HCT116 (cell line): ENCODE measurements around the gene SELENOS. TPM values are rescaled to one million over a fixed set of nuclear protein-coding genes. Genes with fewer than 3 reads are reported as not detected.

Experiments used
- ATAC-seq: fragments of 200-7000 bp; cut with Tn5 transposase; 2 replicates; pipeline ENCODE4 v1.9.1; 2020; ENCODE audit warnings: mild to moderate bottlenecking, moderate library complexity
- BruUV-seq: library from RNA; stranded (reverse); fragments of 400-500 nt; replicated peaks from 2 replicates; lab custom pipeline; 2021; lab: Mats Ljungman, UMichigan
- CTCF ChIA-PET: fragments of 300-600 bp; sonication (Branson Sonifier 250); formaldehyde crosslinking; loops from one replicate; lab custom pipeline; 2021; ENCODE audit warnings: antibody characterized with exemption; lab: Charles Lee
- POLR2A ChIA-PET: fragments of 300-600, 350-600 bp; sonication (Branson Sonifier 250); formaldehyde crosslinking; loops from one replicate; lab custom pipeline; 2021; ENCODE audit warnings: antibody characterized with exemption; lab: Charles Lee
- RAD21 ChIA-PET, 2 experiments: fragments of 300-600 bp; sonication (Branson Sonifier 250); formaldehyde crosslinking; loops; one replicate each; lab custom pipeline; 2023; ENCODE audit warnings: low total read pairs in 2 of 2; ENCODE audit not compliant: uncharacterized antibody in 2 of 2, unreplicated experiment in 2 of 2, low non-redundant PET in 1 of 2; lab: Charles Lee
- DNase-seq: peaks from one replicate; pipeline ENCODE4 v3.0.0-alpha.2; 2010; ENCODE audit warnings: low read depth, low spot score
- H2AFZ ChIP-seq: fragments of 200-600 bp; shearing (Covaris generic), sonication (generic); 2 replicates; pipeline ENCODE4 v1.6.1; 2017; ENCODE audit warnings: low read depth, mixed run types, mixed read lengths, antibody characterized with exemption, low read length; ENCODE audit not compliant: poor library complexity, severe bottlenecking
- H3K27ac ChIP-seq: 2 replicates; pipeline ENCODE4 v1.5.1; 2012; ENCODE audit warnings: low read depth, low read length
- H3K27me3 ChIP-seq: fragments of 200-600 bp; sonication (generic); 2 replicates; pipeline ENCODE4 v1.6.1; 2016; ENCODE audit warnings: mixed run types, low read length, mixed read lengths; ENCODE audit not compliant: insufficient read depth
- H3K36me3 ChIP-seq, 2 experiments: fragments of 200-500 bp in 1 of 2; fragments of 200-600 bp in 1 of 2; sonication (Bioruptor generic) in 1 of 2; sonication (generic) in 1 of 2; 2 replicates each; pipeline versions ENCODE4 v1.5.1 to v1.6.1; 2014 to 2016; ENCODE audit warnings: low read length in 2 of 2, inconsistent platforms in 1 of 2, mixed read lengths in 1 of 2, mixed run types in 1 of 2; ENCODE audit not compliant: insufficient read depth in 2 of 2, control insufficient read depth in 1 of 2
- H3K4me1 ChIP-seq, 2 experiments: fragments of 200-600 bp in 1 of 2; sonication (generic) in 1 of 2; 2 replicates each; pipeline versions ENCODE4 v1.5.1 to v1.6.1; 2012 to 2017; ENCODE audit warnings: low read length in 2 of 2, inconsistent platforms in 1 of 2, mild to moderate bottlenecking in 1 of 2, mixed read lengths in 1 of 2, mixed run types in 1 of 2, moderate library complexity in 1 of 2; ENCODE audit not compliant: insufficient read depth in 2 of 2, control insufficient read depth in 1 of 2
- H3K4me2 ChIP-seq: fragments of 200-600 bp; sonication (generic); 2 replicates; pipeline ENCODE4 v1.6.1; 2017; ENCODE audit warnings: mixed run types, low read length, mixed read lengths
- H3K4me3 ChIP-seq, 2 experiments: fragments of 200-600 bp in 1 of 2; sonication (generic) in 1 of 2; replicated peaks in 1 of 2; 2 replicates each; pipeline ENCODE4 v1.5.1; 2011 to 2016; ENCODE audit warnings: low read length in 2 of 2, control low read depth in 1 of 2, low read depth in 1 of 2, mild to moderate bottlenecking in 1 of 2, mixed read lengths in 1 of 2, mixed run types in 1 of 2
- H3K79me2 ChIP-seq: fragments of 200-600 bp; sonication (generic); 2 replicates; pipeline ENCODE4 v1.6.1; 2017; ENCODE audit warnings: mild to moderate bottlenecking, mixed run types, low read length, moderate library complexity, mixed read lengths; ENCODE audit not compliant: insufficient read depth
- H3K9ac ChIP-seq: fragments of 200-600 bp; sonication (generic); 2 replicates; pipeline ENCODE4 v1.6.1; 2016; ENCODE audit warnings: low read length, mixed read lengths
- H3K9me2 ChIP-seq: fragments of 200-600 bp; sonication (generic), shearing (Covaris generic); 2 replicates; pipeline ENCODE4 v1.6.1; 2017; ENCODE audit warnings: mixed run types, mild to moderate bottlenecking, moderate library complexity; ENCODE audit not compliant: insufficient read depth
- H3K9me3 ChIP-seq, 2 experiments: fragments of 200-500 bp in 1 of 2; fragments of 200-600 bp in 1 of 2; sonication (Bioruptor generic) in 1 of 2; sonication (generic) in 1 of 2; 2 replicates each; pipeline ENCODE4 v1.6.1; 2014 to 2017; ENCODE audit warnings: low read length in 2 of 2, mixed read lengths in 2 of 2, inconsistent platforms in 1 of 2, low read depth in 1 of 2, mild to moderate bottlenecking in 1 of 2, mixed run types in 1 of 2, moderate library complexity in 1 of 2; ENCODE audit not compliant: control insufficient read depth in 1 of 2, insufficient read depth in 1 of 2
- H4K20me1 ChIP-seq: fragments of 200-600 bp; sonication (generic), shearing (Covaris generic); 2 replicates; pipeline ENCODE4 v1.6.1; 2017; ENCODE audit warnings: mixed run types, mild to moderate bottlenecking, moderate library complexity; ENCODE audit not compliant: insufficient read depth
- EGR1 ChIP-seq: IDR thresholded peaks from 2 replicates; pipeline ENCODE4 v1.6.1; 2012; ENCODE audit warnings: low read depth
- ELF1 ChIP-seq: IDR thresholded peaks from 2 replicates; pipeline ENCODE4 v1.6.1; 2012; ENCODE audit warnings: low read depth, borderline replicate concordance
- EZH2phosphoT487 ChIP-seq: fragments of 200-600 bp; IDR thresholded peaks from 2 replicates; pipeline ENCODE4 v1.6.1; 2018; ENCODE audit warnings: antibody characterized with exemption, borderline replicate concordance
- POLR2AphosphoS5 ChIP-seq: IDR thresholded peaks from 2 replicates; pipeline ENCODE4 v1.6.1; 2011; ENCODE audit warnings: mild to moderate bottlenecking, low read depth, low read length, moderate library complexity
- SP1 ChIP-seq: IDR thresholded peaks from 2 replicates; pipeline ENCODE4 v1.6.1; 2012; ENCODE audit warnings: low read depth
- SRF ChIP-seq: IDR thresholded peaks from 2 replicates; pipeline ENCODE4 v1.6.1; 2012; ENCODE audit warnings: low read depth
- intact Hi-C: fragments of 100-400 bp; cut with micrococcal nuclease; formaldehyde crosslinking; loops from 2 replicates; pipeline ENCODE4 v1.10.0; 2022
- total RNA-seq: library from RNA; stranded (reverse); gene quantifications from one replicate; pipeline ENCODE4 v1.2.1, GENCODE V29; 2021; ENCODE audit not compliant: unreplicated experiment
- TF ChIP-seq, protein P1 (sequence below): IDR thresholded peaks from 2 replicates; pipeline ENCODE4 v1.6.1; 2011; ENCODE audit warnings: mild to moderate bottlenecking, low read length, moderate library complexity; ENCODE audit not compliant: insufficient replicate concordance; ENCODE audit errors: extremely low read depth
- TF ChIP-seq, protein P2 (sequence below), 3 experiments: fragments of 200-600 bp in 1 of 3; sonication (generic) in 1 of 3; IDR thresholded peaks in 2 of 3; conservative IDR thresholded peaks in 1 of 3; 2 replicates each; pipeline ENCODE4 v1.5.1; 2012 to 2017; ENCODE audit warnings: low read depth in 2 of 3, low read length in 2 of 3, antibody characterized with exemption in 1 of 3, borderline replicate concordance in 1 of 3, control low read depth in 1 of 3, mild to moderate bottlenecking in 1 of 3, mixed read lengths in 1 of 3, mixed run types in 1 of 3, moderate library complexity in 1 of 3; ENCODE audit not compliant: insufficient read depth in 1 of 3
- TF ChIP-seq, protein P3 (sequence below): IDR thresholded peaks from 2 replicates; pipeline ENCODE4 v1.6.1; 2012

The SELENOS gene
- total RNA-seq, 1 experiment from 2014 or later: 45.6 TPM

DNA sequence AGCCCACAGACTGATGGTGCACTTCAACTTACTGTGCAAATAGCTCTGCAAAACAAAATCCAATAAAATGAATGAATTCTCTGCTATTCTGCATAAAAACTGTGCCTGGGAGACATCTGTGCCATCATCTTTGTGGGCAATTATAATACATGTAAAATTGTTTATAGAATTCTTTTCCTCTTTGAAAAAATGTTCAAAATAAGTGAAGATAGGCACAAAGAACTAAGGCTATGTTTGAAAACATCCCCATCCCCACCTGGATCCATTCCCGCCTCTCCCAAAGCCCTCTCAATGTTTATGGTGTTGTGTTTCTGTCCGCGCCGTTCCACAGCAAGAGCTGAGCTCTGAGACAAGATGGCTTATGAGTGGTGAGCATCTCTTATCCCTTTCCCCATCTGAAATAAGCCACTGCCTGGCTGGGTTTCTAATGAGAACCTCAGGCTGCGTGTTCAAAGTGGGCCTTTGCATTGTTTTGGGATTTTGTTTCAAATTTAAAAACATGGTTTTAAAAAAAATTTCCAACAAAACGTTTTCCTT lies 40.1 kb upstream of the SELENOS start:
- no peak overlapping the region for H3K4me2 ChIP-seq
- ChIA-PET RAD21 (no interaction called here), CTCF (no interaction called here), POLR2A (no interaction called here)
- no peak overlapping the region for H2AFZ ChIP-seq
- H4K20me1 ChIP-seq: no peaks in the 10 kb centered on the region
- H3K4me3 ChIP-seq: no peak overlapping the region
- H3K27ac ChIP-seq: no peak overlapping the region
- BruUV-seq: no TSS peak
- no peak for DNase-seq
- TF ChIP-seq EZH2phosphoT487 (no peak), SRF (no peak), EGR1 (no peak), SP1 (no peak), POLR2AphosphoS5 (no peak), ELF1 (no peak)
- TF ChIP-seq, protein P1, sequence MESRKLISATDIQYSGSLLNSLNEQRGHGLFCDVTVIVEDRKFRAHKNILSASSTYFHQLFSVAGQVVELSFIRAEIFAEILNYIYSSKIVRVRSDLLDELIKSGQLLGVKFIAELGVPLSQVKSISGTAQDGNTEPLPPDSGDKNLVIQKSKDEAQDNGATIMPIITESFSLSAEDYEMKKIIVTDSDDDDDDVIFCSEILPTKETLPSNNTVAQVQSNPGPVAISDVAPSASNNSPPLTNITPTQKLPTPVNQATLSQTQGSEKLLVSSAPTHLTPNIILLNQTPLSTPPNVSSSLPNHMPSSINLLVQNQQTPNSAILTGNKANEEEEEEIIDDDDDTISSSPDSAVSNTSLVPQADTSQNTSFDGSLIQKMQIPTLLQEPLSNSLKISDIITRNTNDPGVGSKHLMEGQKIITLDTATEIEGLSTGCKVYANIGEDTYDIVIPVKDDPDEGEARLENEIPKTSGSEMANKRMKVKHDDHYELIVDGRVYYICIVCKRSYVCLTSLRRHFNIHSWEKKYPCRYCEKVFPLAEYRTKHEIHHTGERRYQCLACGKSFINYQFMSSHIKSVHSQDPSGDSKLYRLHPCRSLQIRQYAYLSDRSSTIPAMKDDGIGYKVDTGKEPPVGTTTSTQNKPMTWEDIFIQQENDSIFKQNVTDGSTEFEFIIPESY: no peak
- TF ChIP-seq, protein P2, sequence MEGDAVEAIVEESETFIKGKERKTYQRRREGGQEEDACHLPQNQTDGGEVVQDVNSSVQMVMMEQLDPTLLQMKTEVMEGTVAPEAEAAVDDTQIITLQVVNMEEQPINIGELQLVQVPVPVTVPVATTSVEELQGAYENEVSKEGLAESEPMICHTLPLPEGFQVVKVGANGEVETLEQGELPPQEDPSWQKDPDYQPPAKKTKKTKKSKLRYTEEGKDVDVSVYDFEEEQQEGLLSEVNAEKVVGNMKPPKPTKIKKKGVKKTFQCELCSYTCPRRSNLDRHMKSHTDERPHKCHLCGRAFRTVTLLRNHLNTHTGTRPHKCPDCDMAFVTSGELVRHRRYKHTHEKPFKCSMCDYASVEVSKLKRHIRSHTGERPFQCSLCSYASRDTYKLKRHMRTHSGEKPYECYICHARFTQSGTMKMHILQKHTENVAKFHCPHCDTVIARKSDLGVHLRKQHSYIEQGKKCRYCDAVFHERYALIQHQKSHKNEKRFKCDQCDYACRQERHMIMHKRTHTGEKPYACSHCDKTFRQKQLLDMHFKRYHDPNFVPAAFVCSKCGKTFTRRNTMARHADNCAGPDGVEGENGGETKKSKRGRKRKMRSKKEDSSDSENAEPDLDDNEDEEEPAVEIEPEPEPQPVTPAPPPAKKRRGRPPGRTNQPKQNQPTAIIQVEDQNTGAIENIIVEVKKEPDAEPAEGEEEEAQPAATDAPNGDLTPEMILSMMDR (IDR thresholded peaks at IDR 0.05 in 2 of 3, conservative IDR thresholded peaks at IDR 0.05 in 1 of 3; ENCODE audit: borderline replicate concordance in 1 of 3, insufficient read depth in 1 of 3, low read depth in 2 of 3, low read length in 2 of 3): no peak
- TF ChIP-seq, protein P3, sequence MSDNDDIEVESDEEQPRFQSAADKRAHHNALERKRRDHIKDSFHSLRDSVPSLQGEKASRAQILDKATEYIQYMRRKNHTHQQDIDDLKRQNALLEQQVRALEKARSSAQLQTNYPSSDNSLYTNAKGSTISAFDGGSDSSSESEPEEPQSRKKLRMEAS: no peak
- intact Hi-C loops: no loop called here
- no peak overlapping the region for H3K9ac ChIP-seq
- H3K9me3 ChIP-seq: no peaks in the 10 kb centered on the region
- H3K27me3 ChIP-seq: no peaks in the 10 kb centered on the region
- no peaks in the 10 kb centered on the region for H3K4me1 ChIP-seq
- H3K36me3 ChIP-seq: no peaks in the 10 kb centered on the region
- ATAC-seq: no peak
- no peaks in the 10 kb centered on the region for H3K9me2 ChIP-seq
- no peaks in the 10 kb centered on the region for H3K79me2 ChIP-seq
